HepG2 (cell line): ENCODE results near the gene ANKDD1A. TPM values are rescaled to one million over a fixed set of nuclear protein-coding genes. Genes with fewer than 3 reads are reported as not detected.

Source experiments
- ATAC-seq: fragments of 200-7000 bp; cut with Tn5 transposase; 3 replicates; pipeline ENCODE4 v1.9.1; 2020; ENCODE audit warnings: mild to moderate bottlenecking, moderate library complexity
- BruUV-seq: library from RNA; stranded (reverse); fragments of 400-500 nt; replicated peaks from 2 replicates; lab custom pipeline; 2021; lab: Mats Ljungman, UMichigan
- CTCF ChIA-PET: fragments of 300-600 bp; formaldehyde crosslinking; extraction: SDS; loops from one replicate; lab custom pipeline; 2021; ENCODE audit warnings: low total read pairs, inconsistent platforms, low intra/inter-chr PET ratio; lab: Yijun Ruan, JAX
- POLR2A ChIA-PET: fragments of 350-600 bp; sonication (Branson Sonifier 250); formaldehyde crosslinking; loops from one replicate; lab custom pipeline; 2020; ENCODE audit warnings: antibody characterized with exemption, inconsistent platforms; lab: Yijun Ruan, JAX
- DNase-seq: peaks from one replicate; pipeline ENCODE4 v3.0.0-alpha.2; 2015; ENCODE audit warnings: low spot score
- FAIRE-seq: peaks from 3 replicates; lab custom pipeline; 2011; peaks lifted over from hg19 to GRCh38; lab: Jason Lieb, UNC
- H2AFZ ChIP-seq: one replicate; pipeline ENCODE4 v1.6.1; 2011; ENCODE audit warnings: low read length, inconsistent platforms
- H3K27ac ChIP-seq: fragments of 300-600 bp; 3 replicates; pipeline ENCODE4 v1.8.0; 2011; ENCODE audit warnings: mixed run types, mild to moderate bottlenecking, mixed read lengths, low read length, inconsistent platforms; ENCODE audit not compliant: insufficient read depth; ENCODE audit errors: extremely low read length
- H3K27me3 ChIP-seq, 2 experiments: fragments of 200-600 bp in 1 of 2; 2 replicates in 1 of 2; 3 replicates in 1 of 2; pipeline versions ENCODE4 v1.6.0 to v1.8.0; 2011; ENCODE audit warnings: low read length in 2 of 2, mild to moderate bottlenecking in 2 of 2, moderate library complexity in 2 of 2, inconsistent platforms in 1 of 2; ENCODE audit not compliant: insufficient read depth in 2 of 2, control insufficient read depth in 1 of 2
- H3K36me3 ChIP-seq, 2 experiments: fragments of 200-600 bp in 1 of 2; replicated peaks in 1 of 2; 2 replicates in 1 of 2; 3 replicates in 1 of 2; pipeline versions ENCODE4 v1.5.1 to v1.8.0; 2011; ENCODE audit warnings: low read length in 2 of 2, inconsistent platforms in 1 of 2; ENCODE audit not compliant: insufficient read depth in 2 of 2, control insufficient read depth in 1 of 2
- H3K4me1 ChIP-seq: 2 replicates; pipeline ENCODE4 v1.5.1; 2012; ENCODE audit warnings: low read length, inconsistent platforms; ENCODE audit not compliant: insufficient read depth
- H3K4me2 ChIP-seq: 2 replicates; pipeline ENCODE4 v1.6.0; 2011; ENCODE audit warnings: low read depth, low read length, inconsistent platforms
- H3K4me3 ChIP-seq, 3 experiments: fragments of 200-600 bp in 1 of 3; sonication (generic), shearing (Covaris generic) in 1 of 3; replicated peaks in 1 of 3; 2 replicates each; pipeline ENCODE4 v1.5.1; 2011 to 2016; ENCODE audit warnings: low read length in 3 of 3, inconsistent platforms in 2 of 3, low read depth in 2 of 3, mild to moderate bottlenecking in 2 of 3, control low read depth in 1 of 3, mixed read lengths in 1 of 3; ENCODE audit not compliant: insufficient read depth in 1 of 3
- H3K79me2 ChIP-seq: one replicate; pipeline ENCODE4 v1.6.1; 2011; ENCODE audit warnings: low read length, inconsistent platforms; ENCODE audit not compliant: insufficient read depth
- H3K9ac ChIP-seq: 2 replicates; pipeline ENCODE4 v1.6.0; 2011; ENCODE audit warnings: mild to moderate bottlenecking, low read depth, low read length, inconsistent platforms; ENCODE audit not compliant: insufficient read depth
- H3K9me3 ChIP-seq: 2 replicates; pipeline ENCODE4 v1.5.1; 2012; ENCODE audit warnings: mild to moderate bottlenecking, low read length
- H4K20me1 ChIP-seq: 2 replicates; pipeline ENCODE4 v1.6.0; 2011; ENCODE audit warnings: inconsistent platforms, mild to moderate bottlenecking, low read length, moderate library complexity; ENCODE audit not compliant: insufficient read depth
- BATF2 ChIP-seq: sonication (generic); formaldehyde crosslinking; IDR thresholded peaks from 2 replicates; pipeline ENCODE4 v1.8.0; 2022; ENCODE audit warnings: mild to moderate bottlenecking, missing genetic modification reagents, moderate library complexity
- REL ChIP-seq: sonication (generic); formaldehyde crosslinking; conservative IDR thresholded peaks from 2 replicates; pipeline ENCODE4 v1.8.0; 2022; ENCODE audit warnings: mild to moderate bottlenecking, missing genetic modification reagents, moderate library complexity
- SP2 ChIP-seq: sonication (generic); formaldehyde crosslinking; IDR thresholded peaks from 2 replicates; pipeline ENCODE4 v1.5.1; 2020; ENCODE audit warnings: mild to moderate bottlenecking, missing genetic modification reagents
- TP53 ChIP-seq: sonication (generic); formaldehyde crosslinking; conservative IDR thresholded peaks from 2 replicates; pipeline ENCODE4 v1.4.0; 2020; ENCODE audit warnings: missing genetic modification reagents
- ZHX1 ChIP-seq: sonication (generic); formaldehyde crosslinking; IDR thresholded peaks from 2 replicates; pipeline ENCODE4 v1.8.1; 2022; ENCODE audit warnings: low read depth, mild to moderate bottlenecking, missing genetic modification reagents
- ZHX2 ChIP-seq, 2 experiments: sonication (generic) in 1 of 2; formaldehyde crosslinking in 1 of 2; IDR thresholded peaks; 2 replicates each; pipeline versions ENCODE4 v1.6.1 to v1.9.0; 2014 to 2022; ENCODE audit warnings: antibody characterized with exemption in 1 of 2, borderline replicate concordance in 1 of 2, inconsistent platforms in 1 of 2, low read depth in 1 of 2, missing genetic modification reagents in 1 of 2
- ZNF33B ChIP-seq: sonication (generic); formaldehyde crosslinking; IDR thresholded peaks from 2 replicates; pipeline ENCODE4 v1.5.1; 2020; ENCODE audit warnings: mild to moderate bottlenecking, missing genetic modification reagents
- ZNF367 ChIP-seq: sonication (generic); formaldehyde crosslinking; IDR thresholded peaks from 2 replicates; pipeline ENCODE4 v1.4.0; 2020; ENCODE audit warnings: missing genetic modification reagents, borderline replicate concordance
- ZNF530 ChIP-seq: sonication (generic); formaldehyde crosslinking; IDR thresholded peaks from 2 replicates; pipeline ENCODE4 v1.5.0; 2020; ENCODE audit warnings: low read depth, mild to moderate bottlenecking, missing genetic modification reagents
- ZNF768 ChIP-seq: sonication (generic); formaldehyde crosslinking; IDR thresholded peaks from 2 replicates; pipeline ENCODE4 v1.4.0; 2020; ENCODE audit warnings: missing genetic modification reagents
- WGBS: methylation state at CpG from one replicate; pipeline ENCODE4 v1.1.6; 2017; ENCODE audit warnings: low lambda C conversion rate; 5-methylcytosine and 5-hydroxymethylcytosine counted together
- in situ Hi-C: cut with HindIII; loops from 2 replicates; pipeline ENCODE4 v1.10.0; 2017; ENCODE audit warnings: low pct_unique_long_range_greater_than_20kb; ENCODE audit not compliant: extremely low pct_ligation_motif_present
- intact Hi-C: fragments of 100-400 bp; cut with micrococcal nuclease; formaldehyde crosslinking; loops from one replicate; pipeline ENCODE4 v1.10.0; 2022; ENCODE audit not compliant: unreplicated experiment
- polyA plus RNA-seq, 8 experiments: library from polyadenylated mRNA; depleted of rRNA in 3 of 8; stranded (reverse) in 7 of 8; unstranded in 1 of 8; fragments of >200 nt; fragmentation: Illumina TruSeq in 4 of 8; extraction: Trizol in 4 of 8; gene quantifications; 2 replicates each; pipeline versions ENCODE4 v1.2.1 to v1.2.3, GENCODE V29; 2011 to 2016; ENCODE audit warnings: low read depth in 4 of 8, missing spikeins in 1 of 8, mixed read lengths in 1 of 8; ENCODE audit not compliant: insufficient read depth in 1 of 8
- total RNA-seq, 5 experiments: library from RNA; depleted of rRNA; stranded (reverse); fragments of >200 nt; fragmentation: Illumina TruSeq; extraction: Trizol; gene quantifications; 2 replicates each; pipeline ENCODE4 v1.2.3, GENCODE V29; 2016; ENCODE audit warnings: low read depth in 1 of 5

Gene ANKDD1A
- total and polyA plus RNA-seq, 2 of the 13 experiments (the other 11 are each of a cell fraction or from before 2014, with no cell fraction given) = 0.11 to 0.48 TPM

- no peak for TF ChIP-seq ZNF33B
- no peak for TF ChIP-seq SP2 (CRISPR knock-in tag)
- TF ChIP-seq TP53 (CRISPR knock-in tag) = no peak
- no peak for TF ChIP-seq ZNF367 (CRISPR knock-in tag)
Measured at GRCh38 chr15:64928626-64929220, 17.0 kb downstream of the ANKDD1A start (continued).

- no peaks in the 10 kb centered on the region for H3K9me3 ChIP-seq
- peaks cover 13% of the 10 kb centered on the region for H3K4me1 ChIP-seq
- ChIA-PET POLR2A (no interaction called here), CTCF (no interaction called here)
- no peak overlapping the region for H3K4me2 ChIP-seq
- no peak overlapping the region for H3K9ac ChIP-seq
- no peaks in the 10 kb centered on the region for H3K79me2 ChIP-seq
- no peak for FAIRE-seq
- ATAC-seq = no peak
- no peak overlapping the region for H3K27ac ChIP-seq
- DNase-seq = no peak
- 50% methylated on average over 10 of the region's 10 CpGs for WGBS
- peaks cover 1 to 32% of the 10 kb centered on the region in 2 experiments; a peak in 3 of 5 replicates for H3K27me3 ChIP-seq
- no peaks in the 10 kb centered on the region for H4K20me1 ChIP-seq
- H3K4me3 ChIP-seq = no peak overlapping the region
- H2AFZ ChIP-seq = no peak overlapping the region
- in situ Hi-C loops (no loop called here), intact Hi-C loops (no loop called here)
- H3K36me3 ChIP-seq = no peaks in the 10 kb centered on the region
- BruUV-seq = no TSS peak
- TF ChIP-seq ZNF530 (CRISPR knock-in tag) (no peak), BATF2 (CRISPR knock-in tag) (no peak), ZHX1 (no peak), ZHX2 (IDR thresholded peaks at IDR 0.05; ENCODE audit: low read depth) (no peak), ZHX2 (CRISPR knock-in tag; IDR thresholded peaks at IDR 0.05; ENCODE audit: borderline replicate concordance) (no peak), ZNF768 (CRISPR knock-in tag) (no peak), REL (CRISPR knock-in tag) (no peak)
Measured at GRCh38 chr15:64930019-64930652, 18.4 kb downstream of the ANKDD1A start.
